GM18861 (cell line): ENCODE data around the gene C5.

Experiments used
- ATAC-seq: cut with Tn5 transposase; IDR thresholded peaks from one replicate; pipeline ENCODE4 v1.9.1; 2021; ENCODE audit not compliant: unreplicated experiment

The C5 gene

DNA sequence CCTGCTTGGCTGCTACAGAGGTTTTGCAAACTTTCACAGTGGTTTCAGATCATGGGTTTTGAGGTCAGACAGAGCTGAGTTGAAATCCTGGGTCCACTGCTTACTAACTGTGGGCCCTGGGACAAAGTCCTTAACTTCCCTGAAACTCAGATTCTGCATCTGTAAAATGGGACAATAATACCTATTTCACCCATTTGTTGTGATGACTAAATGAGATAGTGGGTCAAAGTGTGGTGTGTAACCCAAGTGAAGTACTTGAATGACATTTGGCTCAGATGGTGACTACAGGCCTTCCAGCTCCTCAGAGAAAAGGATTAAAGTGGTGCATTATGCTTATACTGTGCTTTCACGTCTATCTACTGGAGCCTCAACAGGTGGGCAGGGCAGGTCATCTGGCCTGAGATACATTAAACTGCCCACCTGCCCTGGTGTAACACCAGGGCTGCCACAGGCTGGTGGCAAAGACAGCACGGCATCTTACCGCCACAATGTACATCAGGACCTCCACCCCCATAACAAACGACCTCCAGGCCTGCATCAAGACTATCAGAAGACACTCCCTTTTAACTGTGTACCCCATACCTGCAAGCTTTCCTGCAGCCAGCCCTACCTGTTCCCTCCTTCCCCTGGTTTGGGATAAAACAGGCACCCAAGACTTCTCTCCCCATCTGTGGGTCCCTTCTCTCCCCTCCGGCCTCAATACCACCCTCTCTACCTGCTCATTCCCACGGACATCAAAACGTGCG is 122.6 kb downstream of the C5 start:
- ATAC-seq = no peak

DNA sequence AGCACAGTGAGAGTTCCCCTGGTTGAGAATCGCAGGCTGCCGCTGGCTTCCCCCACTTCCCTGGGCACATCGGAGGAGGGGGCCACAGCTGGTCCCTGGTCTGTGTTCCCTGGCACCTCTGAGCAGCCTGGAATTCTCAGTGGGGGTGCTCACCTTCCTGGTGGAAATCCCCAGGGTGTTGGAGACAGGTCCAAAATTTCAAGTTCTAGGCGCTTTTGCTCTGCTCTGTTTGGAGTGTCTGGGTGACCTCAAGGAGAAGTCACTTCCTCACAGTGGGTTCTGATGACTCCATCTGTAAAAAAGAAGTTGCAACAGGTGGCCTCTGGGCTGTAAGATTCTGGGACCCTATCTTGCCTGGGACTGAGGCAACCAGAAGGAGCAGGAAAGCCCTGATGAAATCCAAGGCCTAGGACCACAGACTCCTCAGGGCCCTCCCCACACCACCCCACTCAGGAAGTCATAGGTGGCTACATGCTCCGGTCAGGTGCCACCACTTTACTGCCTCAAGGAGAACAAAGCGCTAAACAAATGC is 123.6 kb downstream of the C5 start, which contains the start of gene TRAF1:
Gene TRAF1 (minus strand): TSS at position 400 of the 532 bp plus-strand sequence. CDS start 721 bp downstream, outside the sequence.
- ATAC-seq = peak; percentile 7

DNA sequence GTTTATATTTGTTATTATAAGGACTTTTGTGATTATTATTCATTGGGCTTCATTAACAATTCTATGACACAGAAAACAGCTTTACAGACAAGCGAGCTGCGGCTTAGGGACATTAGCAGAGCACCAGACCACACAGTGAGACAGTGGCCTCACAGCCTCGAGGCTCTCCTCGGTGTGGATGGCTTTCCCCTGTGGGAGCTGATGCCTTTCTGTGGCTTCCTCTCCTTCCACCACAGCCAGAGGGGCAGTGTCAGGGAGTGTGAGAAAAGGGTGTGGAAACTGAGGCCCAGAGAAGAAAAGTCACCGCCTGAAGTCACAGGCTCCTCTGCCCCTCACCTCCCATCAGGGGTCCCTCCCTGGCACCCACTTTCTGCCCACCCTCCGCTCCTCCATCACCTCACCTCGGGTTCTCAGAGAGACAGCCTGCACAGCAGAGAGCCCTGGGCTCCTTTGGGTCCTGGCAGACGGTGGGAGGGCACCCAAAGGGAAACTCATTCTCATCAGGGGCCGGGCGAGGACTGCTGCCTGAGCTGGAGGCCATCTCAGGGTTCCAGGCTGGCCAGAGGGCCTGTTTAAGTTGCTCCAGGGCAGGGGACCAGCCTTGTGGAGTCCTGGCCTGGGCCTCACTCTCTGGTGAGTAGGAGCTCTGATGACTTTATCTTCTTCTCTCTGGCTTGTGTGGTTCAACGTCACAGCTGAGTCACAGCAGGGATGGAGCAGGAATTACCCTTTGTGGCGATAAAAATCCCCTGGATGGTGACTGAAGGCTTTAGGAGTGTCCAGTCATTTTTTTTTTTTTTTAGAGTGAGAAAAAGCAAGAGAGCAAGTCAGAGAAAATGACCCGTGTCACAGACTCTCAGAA is 124.3 kb downstream of the C5 start:
- peak; percentile 30 for ATAC-seq

DNA sequence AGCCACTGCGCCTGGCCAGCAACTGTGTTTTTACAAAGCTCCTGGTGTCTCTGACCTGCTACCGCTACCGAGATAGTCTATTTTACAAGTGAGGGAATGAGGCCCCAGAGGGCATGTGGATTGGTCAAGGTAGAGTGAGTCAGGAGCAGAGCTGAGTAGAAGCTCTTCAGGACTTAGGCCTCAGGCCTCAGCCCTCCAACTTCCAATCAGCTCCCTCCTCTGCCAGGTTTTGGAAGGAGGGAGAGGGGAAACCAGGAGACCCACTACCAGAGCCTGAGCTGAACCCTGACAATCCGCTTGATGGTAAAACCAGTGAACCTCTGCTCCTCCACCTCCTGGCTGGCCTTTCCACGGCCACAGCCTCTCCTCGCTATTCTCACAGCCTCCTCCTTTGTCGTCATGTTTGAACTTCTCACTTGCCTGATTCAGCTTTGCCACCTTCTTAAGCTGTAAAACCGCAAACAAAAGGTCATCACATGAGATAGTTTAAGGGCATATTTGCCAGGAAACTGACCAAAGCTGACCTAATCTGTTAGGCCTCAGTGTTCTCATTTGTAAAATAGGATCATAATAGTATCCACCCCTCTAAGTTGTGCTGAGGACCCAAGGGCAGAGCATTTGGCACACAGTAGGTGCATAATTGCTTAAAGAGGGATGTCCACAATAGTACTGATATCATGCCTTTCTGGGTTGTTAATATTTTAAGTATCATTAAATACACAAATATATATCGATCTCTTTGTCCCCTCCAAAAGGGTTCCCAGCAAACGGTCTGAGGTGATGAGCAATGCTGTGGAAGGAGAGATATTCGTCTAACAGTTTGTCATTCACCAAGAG is 125.2 kb downstream of the C5 start:
- ATAC-seq = no peak

DNA sequence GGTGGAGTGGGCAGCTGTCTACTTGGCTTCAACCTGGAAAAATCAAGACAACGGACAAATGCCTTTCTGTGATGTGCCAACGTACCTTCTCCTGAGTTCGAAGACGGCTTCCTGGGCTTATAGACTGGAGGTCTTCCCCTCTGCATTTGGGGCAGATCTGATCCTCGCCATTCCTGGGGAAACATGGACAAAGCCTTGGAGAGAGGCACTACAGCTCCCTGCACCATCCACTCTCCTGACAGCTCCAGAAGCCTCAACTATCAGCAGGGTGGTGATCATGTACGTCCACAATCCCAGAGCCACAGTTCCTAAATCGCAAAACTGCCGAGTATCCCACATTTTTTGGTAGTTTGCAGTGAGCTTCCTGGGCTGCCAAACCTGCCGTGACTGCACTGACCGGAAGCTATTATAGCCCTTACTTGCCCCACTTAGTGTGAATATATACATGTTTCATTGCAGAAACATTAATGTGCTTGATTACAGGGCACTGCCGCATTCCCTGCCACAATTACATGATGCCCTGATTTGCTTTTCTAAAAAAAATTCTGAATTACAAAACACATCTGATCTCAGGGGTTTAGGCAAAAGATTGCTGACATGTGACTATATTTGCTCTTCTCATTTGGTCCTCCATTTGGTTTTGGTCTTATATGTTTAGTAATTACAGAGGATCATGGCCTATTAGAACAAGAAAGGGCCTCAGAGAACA is 126.3 kb downstream of the C5 start:
- no peak for ATAC-seq

DNA sequence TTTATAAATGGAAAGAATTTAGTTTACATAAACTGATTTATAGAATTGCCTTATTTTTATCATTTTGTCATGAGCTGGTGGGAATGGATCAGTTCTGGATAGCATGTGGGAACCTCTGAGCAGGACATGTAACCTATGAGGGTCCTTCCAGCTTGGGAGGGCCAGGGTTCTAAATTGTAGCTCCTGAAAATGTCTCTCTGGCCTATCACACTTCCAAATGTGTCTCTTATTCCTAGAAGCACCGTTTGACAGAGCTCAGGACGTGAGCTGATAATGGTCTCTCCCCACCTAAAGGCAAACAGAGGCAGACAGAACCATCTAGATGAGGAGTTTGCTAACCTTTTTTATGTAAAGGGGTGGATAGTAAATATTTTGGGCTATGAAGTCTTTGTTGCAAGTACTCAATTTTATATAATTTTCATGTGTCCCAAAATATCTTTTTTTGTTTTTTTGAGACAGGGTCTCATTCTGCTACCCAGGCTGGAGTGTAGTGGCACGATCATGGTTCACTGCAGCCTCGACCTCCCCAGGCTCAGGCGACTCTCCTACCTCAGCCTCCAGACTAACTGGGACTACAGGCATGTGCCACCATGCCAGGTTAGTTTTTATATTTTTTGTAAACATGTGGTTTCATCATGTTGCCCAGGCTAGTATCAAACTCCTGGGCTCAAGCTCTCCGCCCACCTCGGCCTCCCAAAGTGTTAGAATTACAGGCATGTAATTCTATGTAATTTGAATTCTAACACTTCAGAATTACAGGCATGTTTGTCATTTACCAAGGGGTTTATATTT is 127.5 kb downstream of the C5 start:
- no peak for ATAC-seq

DNA sequence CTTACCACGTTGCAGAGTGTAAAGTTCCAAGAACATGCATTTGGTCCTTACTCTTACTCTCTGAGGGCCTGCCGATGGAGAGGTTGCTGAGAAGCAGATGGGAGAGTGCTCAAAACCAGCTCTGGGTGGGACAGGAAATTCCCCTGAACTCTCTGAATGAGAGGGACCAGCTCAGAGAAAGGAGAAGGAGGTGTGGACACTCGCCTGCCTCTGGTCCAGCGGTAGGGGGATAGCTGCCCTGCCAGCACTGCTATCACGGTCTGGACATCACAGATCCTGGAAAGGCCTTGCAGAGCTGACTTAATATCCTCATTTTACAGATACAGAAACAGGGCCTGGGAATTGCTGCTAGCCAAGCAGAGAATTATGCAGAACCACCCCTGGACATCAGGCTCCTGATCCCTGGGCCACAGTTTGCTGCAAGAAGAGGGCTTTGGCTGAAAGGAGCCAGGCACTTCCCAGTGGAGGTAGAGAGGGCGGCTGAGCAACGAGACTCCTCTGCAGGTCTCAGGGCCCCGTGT is 128.4 kb downstream of the C5 start:
- no peak for ATAC-seq

DNA sequence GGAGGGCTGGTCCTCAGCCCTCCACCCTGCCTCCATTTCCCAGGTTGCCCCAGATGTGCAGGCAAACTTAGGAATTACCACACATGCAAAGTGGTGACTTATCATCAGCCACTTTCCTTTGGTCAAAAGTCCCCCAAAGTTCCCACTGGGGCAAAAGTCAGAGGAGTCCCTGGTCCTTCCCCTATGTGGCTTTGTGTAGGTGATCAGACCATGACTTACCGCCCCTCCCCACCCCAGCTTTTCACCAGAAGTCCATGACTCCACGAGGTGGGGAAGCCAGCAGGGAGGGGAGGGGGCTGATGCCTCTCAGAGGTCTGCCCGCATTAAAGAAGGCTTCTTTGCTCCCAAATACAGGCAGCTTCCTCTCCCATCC is 129.3 kb downstream of the C5 start:
- ATAC-seq = no peak

DNA sequence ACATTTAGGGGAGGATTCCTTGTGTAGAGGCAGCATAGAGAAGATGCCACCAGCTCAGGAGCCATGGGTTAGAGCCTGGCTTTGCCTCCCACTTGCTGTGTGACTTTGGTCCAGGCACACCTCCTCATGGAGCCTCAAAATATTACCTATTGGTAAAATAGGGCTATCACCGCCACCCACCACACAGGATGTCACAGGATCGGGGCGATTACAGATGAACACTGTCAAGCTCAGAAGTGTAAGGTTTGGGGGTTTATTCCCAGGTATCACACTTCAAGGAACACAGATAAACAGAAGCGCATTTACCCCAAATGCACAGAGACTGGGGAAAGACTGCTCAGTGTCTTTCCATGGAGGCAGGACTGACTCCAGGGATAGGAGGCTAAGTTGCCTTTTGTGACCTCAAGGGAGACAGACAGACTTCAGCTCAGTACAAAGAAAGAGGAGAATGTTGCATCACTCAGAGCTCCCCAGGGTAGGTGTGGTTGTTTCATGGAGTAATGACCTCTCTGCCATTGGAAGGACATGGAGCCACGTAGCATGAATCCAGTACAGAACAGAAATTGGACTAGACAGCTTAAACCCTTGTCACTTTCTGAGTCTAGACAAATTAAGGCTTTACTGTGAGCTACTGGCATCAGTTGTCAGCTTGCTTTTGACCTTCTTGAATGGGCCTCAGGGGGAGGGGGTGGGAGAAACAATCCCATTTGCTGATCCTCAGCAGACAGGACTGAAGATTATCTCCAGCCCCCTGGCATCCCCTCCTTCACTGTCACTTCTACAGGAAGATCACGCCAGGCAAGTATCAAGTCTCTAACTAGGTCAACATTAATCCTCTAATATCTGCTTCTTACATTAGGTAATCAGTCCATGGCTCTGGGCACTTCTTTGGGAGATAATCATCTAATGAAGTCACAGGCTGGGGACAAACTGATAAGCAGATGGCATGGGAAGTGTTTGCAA is 130.0 kb downstream of the C5 start:
- no peak for ATAC-seq

DNA sequence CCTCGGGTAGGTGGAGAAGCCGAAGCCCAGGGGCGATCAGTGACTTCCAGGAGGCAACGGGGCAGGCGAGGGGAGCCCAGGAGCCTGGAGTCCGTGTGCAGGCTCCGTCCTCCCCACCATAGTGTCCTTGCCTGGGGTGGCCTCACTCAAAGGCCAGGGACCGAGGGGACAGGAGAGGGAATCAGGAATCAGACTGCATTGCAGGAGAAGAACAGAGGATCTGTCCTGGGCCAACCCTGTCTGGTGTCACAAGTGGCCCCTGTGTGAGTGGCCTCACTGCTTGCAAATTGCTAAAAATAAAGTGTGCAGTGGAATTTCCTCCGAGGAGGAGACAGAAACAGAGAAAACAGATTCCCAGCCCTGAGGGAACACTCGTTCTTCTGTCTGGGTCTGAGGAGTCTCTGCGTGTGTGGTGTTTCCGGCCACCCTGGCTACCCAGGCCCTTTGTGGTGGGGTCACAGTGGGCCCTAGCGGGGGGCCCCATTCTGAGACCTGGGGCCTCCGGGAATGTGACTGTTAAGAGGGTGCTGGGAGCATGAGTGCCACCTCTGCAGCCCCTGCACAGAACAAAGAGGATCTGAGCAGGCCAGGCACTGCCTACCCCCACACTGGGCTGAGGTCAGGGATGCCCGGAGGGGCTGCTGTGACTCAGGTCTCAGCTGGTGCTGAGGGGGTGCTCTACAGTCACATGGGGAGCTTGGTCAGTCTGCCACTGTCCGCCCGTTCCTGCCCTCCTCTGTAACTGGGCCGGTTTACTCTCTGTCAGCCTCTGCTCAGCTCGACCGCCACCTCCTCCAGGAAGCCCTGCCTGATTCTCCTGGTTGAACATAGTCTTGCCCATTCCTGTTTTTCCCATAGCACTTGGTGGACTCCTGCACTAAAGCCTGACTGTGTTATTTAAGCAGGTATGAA is 130.9 kb downstream of the C5 start:
- ATAC-seq = no peak

DNA sequence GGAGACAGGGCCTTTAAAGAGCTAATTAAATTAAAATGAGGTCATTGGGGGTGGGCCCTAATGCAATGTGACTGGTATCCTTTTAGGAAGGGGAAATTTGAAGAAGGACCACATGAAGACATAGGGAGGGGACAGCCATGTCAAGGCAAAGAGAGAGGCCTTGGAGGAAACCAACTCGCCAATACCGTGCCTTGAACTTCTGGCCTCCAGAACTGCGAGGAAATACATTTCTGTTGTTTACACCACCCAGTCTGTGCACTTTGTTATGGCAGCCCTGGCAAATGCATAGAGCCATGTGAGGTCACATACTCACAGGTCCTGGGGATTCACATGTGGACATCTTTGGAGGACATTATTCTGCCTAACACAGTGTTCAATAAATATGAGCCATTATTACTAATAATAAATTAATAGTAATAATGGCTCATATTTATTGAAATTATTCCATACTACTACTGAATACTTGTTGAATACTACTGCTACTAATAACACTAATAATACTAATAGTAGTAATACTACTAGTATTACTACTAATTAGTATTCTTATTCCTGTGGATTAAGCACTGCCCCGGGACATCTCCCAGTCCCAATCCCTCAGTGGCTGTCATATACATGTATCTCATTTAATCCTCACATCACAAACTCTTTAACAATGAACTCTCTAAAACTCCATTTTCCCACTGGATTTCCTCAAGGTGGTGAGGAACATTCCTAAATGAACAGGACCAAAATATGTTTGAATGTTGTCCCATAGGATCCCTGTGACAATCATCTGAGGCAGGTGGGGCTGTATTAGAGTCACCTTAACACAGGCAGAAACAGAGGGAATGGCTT is 131.9 kb downstream of the C5 start:
- no peak for ATAC-seq

DNA sequence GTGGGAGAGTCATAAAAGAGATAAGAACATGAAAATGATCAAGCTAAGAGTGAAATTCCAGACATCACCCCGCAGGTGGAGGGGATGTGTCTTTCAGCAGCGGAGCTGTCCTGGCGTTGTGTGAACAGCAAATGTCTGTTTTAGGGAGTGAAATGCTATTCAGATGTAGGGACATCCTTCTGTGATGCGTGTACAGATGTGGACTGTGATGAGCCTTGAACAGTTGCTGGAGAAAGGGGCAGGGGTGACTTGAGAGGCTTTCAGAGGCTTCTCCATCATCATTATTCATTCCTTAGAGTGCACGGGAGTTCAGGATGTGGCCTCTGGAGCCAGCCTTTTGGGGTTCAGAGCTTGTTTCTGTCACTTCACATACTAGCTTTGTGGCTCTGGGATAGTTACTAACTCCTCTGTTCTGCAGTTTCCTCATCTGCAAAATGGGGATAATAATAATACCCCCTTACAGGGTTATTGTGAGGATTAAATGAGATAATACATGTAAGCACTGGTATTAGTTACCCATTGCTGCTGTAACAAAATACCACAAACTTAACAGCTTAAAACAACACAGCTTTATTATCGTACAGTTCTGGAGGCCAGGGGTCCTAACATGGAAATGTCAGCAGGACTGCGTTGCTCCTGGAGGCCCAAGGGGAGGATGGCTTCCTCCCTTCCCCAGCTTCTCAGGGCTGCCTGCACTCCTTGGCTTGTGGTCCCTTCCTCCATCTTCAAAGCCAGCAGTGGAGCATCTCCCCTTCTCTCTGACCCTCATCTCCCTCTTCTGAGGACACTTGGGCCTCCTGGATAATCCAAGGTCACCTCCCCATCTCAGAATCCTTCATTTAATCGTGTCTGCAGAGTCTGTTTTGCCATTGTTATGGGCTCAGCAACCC is 132.8 kb downstream of the C5 start:
- no peak for ATAC-seq

DNA sequence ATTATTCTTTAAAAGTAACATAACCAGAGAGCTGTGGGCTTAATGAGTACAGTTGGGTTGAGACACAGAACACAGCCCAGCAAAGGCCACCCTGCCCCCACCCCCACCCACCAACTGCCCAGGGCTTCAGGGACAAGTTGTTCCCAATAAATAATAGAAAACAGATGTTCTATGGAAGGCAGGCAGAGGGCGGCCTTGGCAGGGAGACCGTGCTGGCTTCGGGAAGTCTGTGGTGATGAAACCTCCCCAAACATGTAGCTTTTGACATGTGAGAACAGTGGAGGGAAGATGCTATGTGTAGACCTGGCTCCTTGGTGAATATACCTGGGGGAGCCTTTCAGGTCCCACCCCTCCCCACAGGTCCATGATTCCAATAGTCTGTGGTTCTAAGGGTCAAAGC is 133.5 kb downstream of the C5 start:
- no peak for ATAC-seq

DNA sequence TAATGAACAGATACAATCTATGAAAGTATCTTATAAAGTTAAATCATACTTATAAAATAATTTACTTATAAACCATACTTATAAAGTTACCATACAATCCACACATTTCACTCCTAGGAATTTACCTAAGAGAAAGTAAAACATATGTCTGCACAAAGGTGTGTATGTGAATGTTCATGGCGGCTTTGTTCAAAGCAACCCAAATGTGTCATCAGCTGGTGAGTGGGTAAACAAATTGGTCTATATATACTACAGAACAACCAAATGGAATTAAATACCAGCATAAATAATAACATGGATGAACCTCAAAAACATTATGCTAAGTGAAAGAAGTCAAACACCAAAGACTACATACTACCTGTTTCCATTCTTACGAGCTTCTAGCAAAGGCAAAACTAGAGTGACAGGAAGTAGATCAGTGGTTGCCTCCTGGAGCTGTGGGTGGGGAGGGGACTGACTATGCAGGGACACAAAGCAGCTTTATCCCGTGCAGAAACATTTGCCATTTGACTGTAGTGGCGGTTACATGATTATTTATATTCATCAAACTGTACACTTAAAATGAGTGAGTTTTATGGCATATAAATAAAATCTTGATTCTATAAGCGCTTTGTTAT is 134.1 kb downstream of the C5 start:
- ATAC-seq = no peak

DNA sequence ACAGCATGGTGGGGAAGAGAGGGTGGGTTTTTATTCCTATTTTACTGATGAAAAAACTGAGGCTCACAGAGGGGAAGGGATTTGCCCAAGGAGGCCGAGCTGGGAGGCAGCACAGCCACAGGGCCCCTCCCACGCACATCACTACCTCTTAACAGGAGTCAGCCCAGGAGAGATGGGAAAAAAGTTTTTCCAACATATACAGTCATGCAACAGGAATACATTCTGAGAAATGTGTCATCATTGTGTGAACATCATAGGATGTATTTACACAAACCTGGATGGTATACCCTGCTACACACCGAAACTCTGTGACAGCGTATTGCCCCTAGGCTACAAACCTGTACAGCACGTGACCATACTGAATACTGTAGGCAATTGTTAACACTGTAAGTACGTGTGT is 135.1 kb downstream of the C5 start:
- ATAC-seq = no peak
